SH-SY5Y (cell line): ENCODE data around the gene DOCK4.

Experiments
- GATA2 ChIP-seq: IDR thresholded peaks from 2 replicates; pipeline ENCODE4 v1.6.1; 2011; ENCODE audit warnings: mild to moderate bottlenecking, low read depth, low read length
- GATA3 ChIP-seq: IDR thresholded peaks from 2 replicates; pipeline ENCODE4 v1.6.1; 2011; ENCODE audit warnings: low read depth, mild to moderate bottlenecking, low read length, moderate library complexity

GRCh38 chr7:111869280-111869679, 336.9 kb downstream of the DOCK4 start:
- TF ChIP-seq GATA2 = no peak
- no peak for TF ChIP-seq GATA3
